ENCODE results near the gene DYRK2. TPM values are rescaled to one million over a fixed set of nuclear protein-coding genes. Genes with fewer than 3 reads are reported as not detected.

The DYRK2 gene
- total and polyA plus RNA-seq, 12 donors = 2.8 to 22.4 (median 14.1) TPM

DNA sequence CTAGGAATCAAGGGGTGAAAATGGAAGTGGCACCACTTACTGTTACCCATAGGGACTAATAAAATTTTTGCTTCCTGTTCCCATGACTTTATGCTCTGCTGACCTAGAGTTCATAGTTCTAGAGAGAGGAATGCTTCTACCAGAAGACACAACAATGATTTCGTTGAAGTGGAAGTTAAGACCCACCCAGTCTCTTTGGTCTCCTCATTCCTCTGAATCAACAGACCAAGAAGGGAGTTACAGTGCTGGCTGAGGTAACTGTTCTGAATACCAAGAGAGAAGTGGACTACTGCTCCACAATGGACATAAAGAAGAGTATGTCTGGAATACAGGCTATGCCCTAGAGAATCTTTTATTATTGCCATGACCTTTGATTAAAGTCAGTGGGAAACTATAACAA is 23.5 kb upstream of the DYRK2 start:
- no peak for DNase-seq
- H3K27ac ChIP-seq = no peak overlapping the region
- no peaks in the 10 kb centered on the region for H3K27me3 ChIP-seq
- TF ChIP-seq POLR2A (IDR thresholded peaks at IDR 0.05) = no peak
- TF ChIP-seq, protein P1, sequence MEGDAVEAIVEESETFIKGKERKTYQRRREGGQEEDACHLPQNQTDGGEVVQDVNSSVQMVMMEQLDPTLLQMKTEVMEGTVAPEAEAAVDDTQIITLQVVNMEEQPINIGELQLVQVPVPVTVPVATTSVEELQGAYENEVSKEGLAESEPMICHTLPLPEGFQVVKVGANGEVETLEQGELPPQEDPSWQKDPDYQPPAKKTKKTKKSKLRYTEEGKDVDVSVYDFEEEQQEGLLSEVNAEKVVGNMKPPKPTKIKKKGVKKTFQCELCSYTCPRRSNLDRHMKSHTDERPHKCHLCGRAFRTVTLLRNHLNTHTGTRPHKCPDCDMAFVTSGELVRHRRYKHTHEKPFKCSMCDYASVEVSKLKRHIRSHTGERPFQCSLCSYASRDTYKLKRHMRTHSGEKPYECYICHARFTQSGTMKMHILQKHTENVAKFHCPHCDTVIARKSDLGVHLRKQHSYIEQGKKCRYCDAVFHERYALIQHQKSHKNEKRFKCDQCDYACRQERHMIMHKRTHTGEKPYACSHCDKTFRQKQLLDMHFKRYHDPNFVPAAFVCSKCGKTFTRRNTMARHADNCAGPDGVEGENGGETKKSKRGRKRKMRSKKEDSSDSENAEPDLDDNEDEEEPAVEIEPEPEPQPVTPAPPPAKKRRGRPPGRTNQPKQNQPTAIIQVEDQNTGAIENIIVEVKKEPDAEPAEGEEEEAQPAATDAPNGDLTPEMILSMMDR (IDR thresholded peaks at IDR 0.05) = no peak
- no peaks in the 10 kb centered on the region for H3K36me3 ChIP-seq (replicated peaks in 1 of 2)
- no peaks in the 10 kb centered on the region for H3K4me1 ChIP-seq (replicated peaks in 1 of 2)
- 53 to 91% (median 74%) methylated on average over 1 of the region's 1 CpG for WGBS, 4 donors
- no peak overlapping the region for H3K4me3 ChIP-seq
- no peaks in the 10 kb centered on the region for H3K9me3 ChIP-seq (replicated peaks in 1 of 3)
- intact Hi-C loops (cut with DNase I) = no loop called here

DNA sequence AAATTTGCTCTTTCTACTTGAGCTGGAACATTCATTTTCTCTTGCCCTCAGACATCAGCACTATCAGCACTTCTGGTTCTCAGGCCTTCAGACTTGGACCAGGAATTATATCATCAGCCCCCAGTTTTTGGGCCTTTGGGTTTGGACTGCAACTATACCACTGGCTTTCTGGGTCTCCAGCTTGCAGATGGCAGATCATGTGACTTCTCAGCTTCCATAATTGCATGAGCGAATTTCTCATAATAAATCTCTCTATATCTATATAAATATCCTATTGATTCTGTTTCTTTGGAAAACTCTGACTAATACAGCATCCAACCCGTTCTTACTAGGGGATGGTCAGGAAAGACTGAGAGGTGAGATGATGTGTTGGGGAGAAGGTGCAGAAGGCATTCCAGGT is 22.4 kb upstream of the DYRK2 start:
- no peak for DNase-seq
- H3K36me3 ChIP-seq (replicated peaks in 1 of 2) = no peaks in the 10 kb centered on the region
- intact Hi-C loops (cut with DNase I) = no loop called here
- H3K4me3 ChIP-seq = no peak overlapping the region
- no peaks in the 10 kb centered on the region for H3K27me3 ChIP-seq
- TF ChIP-seq, protein P1 (IDR thresholded peaks at IDR 0.05) = no peak
- no peak for TF ChIP-seq POLR2A (IDR thresholded peaks at IDR 0.05)
- WGBS, 4 donors = 88 to 93% (median 90%) methylated on average over 2 of the region's 2 CpGs
- H3K27ac ChIP-seq = no peak overlapping the region
- H3K9me3 ChIP-seq (replicated peaks in 1 of 3) = no peaks in the 10 kb centered on the region
- peaks cover 0 to 4% of the 10 kb centered on the region in 2 donors for H3K4me1 ChIP-seq (replicated peaks in 1 of 2)

DNA sequence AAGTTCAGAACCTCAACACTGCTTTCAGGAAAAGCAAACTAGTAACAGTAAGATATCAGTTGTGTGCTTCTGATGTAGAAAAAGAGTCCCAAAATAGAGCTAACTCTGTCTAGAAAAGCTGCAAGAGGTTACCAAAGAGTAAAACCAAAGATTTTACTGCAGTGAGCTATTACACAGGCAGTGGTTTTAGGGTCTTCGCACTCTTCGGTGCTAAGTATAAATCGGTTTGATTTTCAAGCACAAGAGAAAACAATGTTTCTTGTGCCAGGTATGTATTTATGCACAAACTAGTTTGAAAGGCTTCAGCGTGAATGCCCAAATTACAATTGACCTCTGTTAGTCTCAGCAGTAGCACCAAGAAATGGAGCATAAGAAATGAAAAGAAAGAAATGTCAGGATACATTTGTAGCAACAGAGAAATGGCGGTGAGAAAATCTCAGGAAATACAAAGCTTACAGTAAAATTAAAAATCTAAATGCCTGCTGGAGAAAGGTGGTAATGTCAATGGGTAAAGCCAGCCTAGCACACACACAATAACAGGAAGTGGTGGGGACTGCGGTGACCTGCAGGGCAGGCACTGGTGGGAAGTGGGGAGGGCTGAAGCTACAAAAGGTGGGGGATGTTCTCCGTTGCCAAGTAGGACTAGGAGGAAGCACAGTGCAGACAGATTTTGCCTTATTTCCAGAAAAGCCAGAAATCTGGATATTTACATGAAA is 18.0 kb upstream of the DYRK2 start:
- WGBS, 4 donors = 54 to 67% (median 58%) methylated on average over 7 of the region's 7 CpGs
- Histone ChIP-seq H3K9me3 (replicated peaks in 1 of 3) (no peaks in the 10 kb centered on the region), H3K4me1 (replicated peaks in 1 of 2) (peaks cover 0 to 4% of the 10 kb centered on the region in 2 donors), H3K4me3 (no peak overlapping the region), H3K27ac (no peak overlapping the region), H3K36me3 (replicated peaks in 1 of 2) (no peaks in the 10 kb centered on the region), H3K27me3 (no peaks in the 10 kb centered on the region)
- peak in 6 of 7 donors; percentile 14 to 57 (median 26) for DNase-seq
- intact Hi-C loops (cut with DNase I) = no loop called here
- TF ChIP-seq, protein P1 (IDR thresholded peaks at IDR 0.05) = peak in 1 of 6 experiments; percentile 12
- TF ChIP-seq POLR2A (IDR thresholded peaks at IDR 0.05) = no peak

DNA sequence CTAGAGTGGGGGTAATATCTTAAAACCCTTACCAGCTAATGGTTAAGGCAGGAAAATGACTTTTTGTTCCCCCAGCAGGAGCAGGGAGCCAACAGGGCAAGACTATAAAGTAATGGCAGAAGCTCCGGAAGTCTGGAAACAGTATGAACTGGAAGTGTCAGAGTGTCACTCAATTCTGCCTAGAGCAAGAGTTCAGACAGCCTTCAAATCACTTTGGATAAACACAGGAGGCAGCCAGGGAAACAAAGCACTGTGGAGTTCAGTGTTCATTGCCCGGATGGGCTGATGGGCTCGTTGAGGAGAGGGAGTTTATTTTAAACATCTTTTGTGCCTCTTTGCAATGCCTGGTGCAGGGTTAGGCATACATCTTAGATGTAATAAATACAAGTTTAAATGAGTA is 16.5 kb upstream of the DYRK2 start:
- TF ChIP-seq, protein P1 (IDR thresholded peaks at IDR 0.05) = no peak
- no peak for TF ChIP-seq POLR2A (IDR thresholded peaks at IDR 0.05)
- Histone ChIP-seq H3K36me3 (replicated peaks in 1 of 2) (no peaks in the 10 kb centered on the region), H3K27me3 (no peaks in the 10 kb centered on the region), H3K27ac (no peak overlapping the region), H3K4me1 (replicated peaks in 1 of 2) (peaks cover 0 to 4% of the 10 kb centered on the region in 2 donors), H3K4me3 (no peak overlapping the region), H3K9me3 (replicated peaks in 1 of 3) (no peaks in the 10 kb centered on the region)
- intact Hi-C loops (cut with DNase I) = no loop called here
- DNase-seq = no peak
- WGBS, 4 donors = 66 to 80% (median 73%) methylated on average over 3 of the region's 3 CpGs

Data from adrenal gland (tissue), 12 donors.